ENCODE data around the gene SAMM50.

- no peak for TF ChIP-seq CTCF (IDR thresholded peaks at IDR 0.05; ENCODE audit: low read length)
- TF ChIP-seq EZH2 (IDR thresholded peaks at IDR 0.05; ENCODE audit: borderline replicate concordance, low read length) = no peak
These were observed 31.4 kb upstream of the SAMM50 start, which contains the start of gene PNPLA3 for GRCh38 chr22:43923631-43924464.

Data from OCI-LY1 (cell line).